B cell (primary cell): ENCODE measurements around the gene WTIP. TPM values are rescaled to one million over a fixed set of nuclear protein-coding genes. Genes with fewer than 3 reads are reported as not detected.

Experiments used
- ATAC-seq: fragments of 200-7000 bp; cut with Tn5 transposase; one replicate; pipeline ENCODE4 v1.10.0; 2021; ENCODE audit warnings: low read depth, mild to moderate bottlenecking, moderate number of reproducible peaks, moderate library complexity
- CTCF ChIA-PET: fragments of 350-600 bp; sonication (Branson Sonifier 250); formaldehyde crosslinking; loops from one replicate; lab custom pipeline; 2021; ENCODE audit warnings: antibody characterized with exemption, inconsistent platforms; lab: Charles Lee
- POLR2A ChIA-PET: fragments of 350-600 bp; sonication (Branson Sonifier 250); formaldehyde crosslinking; loops from one replicate; lab custom pipeline; 2021; ENCODE audit warnings: antibody characterized with exemption; lab: Charles Lee
- DNase-seq: peaks from one replicate; pipeline ENCODE4 v3.0.0; 2013
- H2AFZ ChIP-seq: 2 replicates; pipeline ENCODE4 v1.6.1; 2012; ENCODE audit warnings: mild to moderate bottlenecking, low read depth, low read length; ENCODE audit not compliant: insufficient read depth, poor library complexity, severe bottlenecking
- H3K27ac ChIP-seq, 2 donors: 1 replicate in 1 of 2; 2 replicates in 1 of 2; pipeline ENCODE4 v1.5.1; 2012 to 2013; ENCODE audit warnings: low read length in 2 of 2, mild to moderate bottlenecking in 2 of 2, moderate library complexity in 1 of 2
- H3K27me3 ChIP-seq, 4 experiments: fragments of 200-600 bp in 1 of 4; sonication (generic) in 1 of 4; replicated peaks in 1 of 4; 1 replicate in 2 of 4; 2 replicates in 2 of 4; pipeline versions ENCODE4 v1.6.1 to v1.7.0; 2013 to 2016; ENCODE audit warnings: low read length in 3 of 4, mild to moderate bottlenecking in 2 of 4, mixed read lengths in 1 of 4, moderate library complexity in 1 of 4; ENCODE audit not compliant: insufficient read depth in 4 of 4, control insufficient read depth in 3 of 4; ENCODE audit errors: control extremely low read depth in 1 of 4
- H3K36me3 ChIP-seq, 2 experiments: replicated peaks in 1 of 2; 1 replicate in 1 of 2; 2 replicates in 1 of 2; pipeline versions ENCODE4 v1.6.1 to v1.7.1; 2013; ENCODE audit warnings: low read length in 1 of 2; ENCODE audit not compliant: insufficient read depth in 2 of 2, control insufficient read depth in 1 of 2; ENCODE audit errors: control extremely low read depth in 1 of 2, extremely low read depth in 1 of 2
- H3K4me1 ChIP-seq, 2 donors: fragments of 200-600 bp in 1 of 2; sonication (generic) in 1 of 2; 1 replicate in 1 of 2; 2 replicates in 1 of 2; pipeline versions ENCODE4 v1.5.1 to v1.6.1; 2013 to 2017; ENCODE audit warnings: low read length in 2 of 2; ENCODE audit not compliant: control insufficient read depth in 2 of 2, insufficient read depth in 2 of 2
- H3K4me2 ChIP-seq: replicated peaks from 2 replicates; pipeline ENCODE3; 2012; ENCODE audit warnings: mild to moderate bottlenecking, low read depth, low read length; ENCODE audit not compliant: poor library complexity, severe bottlenecking
- H3K4me3 ChIP-seq, 5 experiments: fragments of 200-600 bp in 1 of 5; sonication (generic) in 1 of 5; 1 replicate in 3 of 5; 2 replicates in 2 of 5; pipeline versions ENCODE4 v1.5.1 to v1.7.0; 2011 to 2016; ENCODE audit warnings: low read length in 4 of 5, mild to moderate bottlenecking in 4 of 5, low read depth in 2 of 5, control low read depth in 1 of 5, moderate library complexity in 1 of 5; ENCODE audit not compliant: insufficient read depth in 1 of 5; ENCODE audit errors: control extremely low read depth in 1 of 5, extremely low read depth in 1 of 5
- H3K79me2 ChIP-seq: fragments of 200-600 bp; sonication (generic); one replicate; pipeline ENCODE4 v1.6.0; 2016; ENCODE audit warnings: low read length; ENCODE audit not compliant: control insufficient read depth, insufficient read depth
- H3K9ac ChIP-seq: fragments of 200-600 bp; sonication (generic); 2 replicates; pipeline ENCODE4 v1.6.1; 2017; ENCODE audit warnings: mild to moderate bottlenecking, low read length, moderate library complexity
- H3K9me3 ChIP-seq, 3 donors: one replicate each; pipeline versions ENCODE4 v1.6.1 to v1.7.1; 2013; ENCODE audit warnings: low read length in 2 of 3; ENCODE audit not compliant: control insufficient read depth in 2 of 3, insufficient read depth in 1 of 3; ENCODE audit errors: control extremely low read depth in 1 of 3
- H4K20me1 ChIP-seq: 2 replicates; pipeline ENCODE4 v1.6.0; 2012; ENCODE audit warnings: mild to moderate bottlenecking, low read length; ENCODE audit not compliant: insufficient read depth, control insufficient read depth, poor library complexity, severe bottlenecking
- H3K27ac Mint-ChIP-seq: one replicate; pipeline ENCODE4 v1.8.0; 2021; ENCODE audit warnings: mixed read lengths
- H3K27me3 Mint-ChIP-seq: one replicate; pipeline ENCODE4 v1.8.0; 2021; ENCODE audit warnings: mixed read lengths
- H3K4me1 Mint-ChIP-seq: one replicate; pipeline ENCODE4 v1.8.0; 2021; ENCODE audit warnings: mixed read lengths
- H3K4me3 Mint-ChIP-seq: one replicate; pipeline ENCODE4 v1.8.0; 2021; ENCODE audit warnings: mixed read lengths
- H3K9me3 Mint-ChIP-seq: one replicate; pipeline ENCODE4 v1.8.0; 2022; ENCODE audit warnings: mixed read lengths; ENCODE audit not compliant: insufficient read depth
- EZH2 ChIP-seq: IDR thresholded peaks from 2 replicates; pipeline ENCODE4 v1.6.1; 2012; ENCODE audit warnings: borderline replicate concordance, low read depth, mild to moderate bottlenecking, moderate library complexity, low read length; ENCODE audit not compliant: insufficient read depth, poor library complexity, severe bottlenecking
- WGBS: methylation state at CpG from one replicate; pipeline ENCODE4 v1.1.5; 2013; ENCODE audit warnings: missing lambda C conversion rate; ENCODE audit not compliant: insufficient coverage; 5-methylcytosine and 5-hydroxymethylcytosine counted together
- intact Hi-C: fragments of 100-400 bp; cut with micrococcal nuclease; formaldehyde crosslinking; loops from one replicate; pipeline ENCODE4 v1.10.0; 2022
- polyA plus RNA-seq: library from polyadenylated mRNA; depleted of rRNA; stranded (reverse); fragments of >200 nt; gene quantifications from 2 replicates; pipeline ENCODE4 v1.2.3, GENCODE V29; 2012
- total RNA-seq, 2 donors: library from RNA; stranded (reverse); fragments of 120-200 nt in 1 of 2; gene quantifications; 1 replicate in 1 of 2; 2 replicates in 1 of 2; pipeline versions ENCODE4 v1.2.3 to v1.2.4, GENCODE V29; 2013 to 2022
- TF ChIP-seq, protein P1 (sequence below): fragments of 200-600 bp; IDR thresholded peaks from one replicate; pipeline ENCODE4 v1.8.0; 2022; ENCODE audit warnings: antibody characterized with exemption, mild to moderate bottlenecking

Gene WTIP
- total and polyA plus RNA-seq, 2 donors (not counting 1 experiment from before 2014, with no cell fraction given) = 0.18 to 0.30 TPM

- Mint-ChIP-seq H3K4me3 (no peak overlapping the region), H3K9me3 (no peaks in the 10 kb centered on the region), H3K27ac (no peak overlapping the region), H3K4me1 (no peaks in the 10 kb centered on the region), H3K27me3 (peaks cover 11% of the 10 kb centered on the region)
- ChIA-PET POLR2A (no interaction called here), CTCF (no interaction called here)
- 89% methylated on average over 7 of the region's 9 CpGs for WGBS
- TF ChIP-seq, protein P1, sequence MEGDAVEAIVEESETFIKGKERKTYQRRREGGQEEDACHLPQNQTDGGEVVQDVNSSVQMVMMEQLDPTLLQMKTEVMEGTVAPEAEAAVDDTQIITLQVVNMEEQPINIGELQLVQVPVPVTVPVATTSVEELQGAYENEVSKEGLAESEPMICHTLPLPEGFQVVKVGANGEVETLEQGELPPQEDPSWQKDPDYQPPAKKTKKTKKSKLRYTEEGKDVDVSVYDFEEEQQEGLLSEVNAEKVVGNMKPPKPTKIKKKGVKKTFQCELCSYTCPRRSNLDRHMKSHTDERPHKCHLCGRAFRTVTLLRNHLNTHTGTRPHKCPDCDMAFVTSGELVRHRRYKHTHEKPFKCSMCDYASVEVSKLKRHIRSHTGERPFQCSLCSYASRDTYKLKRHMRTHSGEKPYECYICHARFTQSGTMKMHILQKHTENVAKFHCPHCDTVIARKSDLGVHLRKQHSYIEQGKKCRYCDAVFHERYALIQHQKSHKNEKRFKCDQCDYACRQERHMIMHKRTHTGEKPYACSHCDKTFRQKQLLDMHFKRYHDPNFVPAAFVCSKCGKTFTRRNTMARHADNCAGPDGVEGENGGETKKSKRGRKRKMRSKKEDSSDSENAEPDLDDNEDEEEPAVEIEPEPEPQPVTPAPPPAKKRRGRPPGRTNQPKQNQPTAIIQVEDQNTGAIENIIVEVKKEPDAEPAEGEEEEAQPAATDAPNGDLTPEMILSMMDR = no peak
- no peak for TF ChIP-seq EZH2
- peaks cover 0 to 3% (median 0%) of the 10 kb centered on the region in 4 experiments for H3K27me3 ChIP-seq
- H3K79me2 ChIP-seq = no peaks in the 10 kb centered on the region
- H2AFZ ChIP-seq = no peak overlapping the region
- H4K20me1 ChIP-seq = no peaks in the 10 kb centered on the region
- H3K27ac ChIP-seq = no peak overlapping the region
- no peak for ATAC-seq
- H3K36me3 ChIP-seq = peaks cover 4 to 13% of the 10 kb centered on the region in 2 experiments
- intact Hi-C loops = no loop called here
- DNase-seq = no peak
- no peaks in the 10 kb centered on the region for H3K9me3 ChIP-seq
- H3K4me2 ChIP-seq = no peak overlapping the region
- H3K9ac ChIP-seq = no peak overlapping the region
- H3K4me1 ChIP-seq = no peaks in the 10 kb centered on the region
- no peak overlapping the region for H3K4me3 ChIP-seq
These were observed 6.3 kb upstream of the WTIP start for GRCh38 chr19:34475026-34475974.

GRCh38 chr19:34475975-34476594 is 5.5 kb upstream of the WTIP start:
- H4K20me1 ChIP-seq = no peaks in the 10 kb centered on the region
- no peak for TF ChIP-seq EZH2
- TF ChIP-seq, protein P1 = no peak
- ChIA-PET CTCF (no interaction called here), POLR2A (no interaction called here)
- WGBS = 80% methylated on average over 1 of the region's 5 CpGs
- no peaks in the 10 kb centered on the region for H3K4me1 ChIP-seq
- Mint-ChIP-seq H3K27ac (no peak overlapping the region), H3K9me3 (no peaks in the 10 kb centered on the region), H3K4me1 (no peaks in the 10 kb centered on the region), H3K4me3 (no peak overlapping the region), H3K27me3 (peaks cover 16% of the 10 kb centered on the region)
- DNase-seq (no peak), ATAC-seq (no peak)
- peaks cover 4 to 9% of the 10 kb centered on the region in 2 experiments for H3K36me3 ChIP-seq
- H3K9ac ChIP-seq = no peak overlapping the region
- H3K27me3 ChIP-seq = peaks cover 0 to 11% (median 3%) of the 10 kb centered on the region in 4 experiments
- no peak overlapping the region for H2AFZ ChIP-seq
- no peak overlapping the region for H3K27ac ChIP-seq
- H3K9me3 ChIP-seq = peaks cover 0 to 3% (median 0%) of the 10 kb centered on the region in 3 donors
- H3K79me2 ChIP-seq = no peaks in the 10 kb centered on the region
- no peak overlapping the region for H3K4me2 ChIP-seq
- intact Hi-C loops = no loop called here
- no peak overlapping the region for H3K4me3 ChIP-seq
